NB4 (cell line): Measurements from ENCODE around the gene HTR5A.

Source experiments
- DNase-seq: peaks from one replicate; pipeline ENCODE4 v3.0.0; 2010; ENCODE audit warnings: low read depth
- H3K4me3 ChIP-seq: one replicate; pipeline ENCODE4 v1.5.1; 2011; ENCODE audit warnings: mild to moderate bottlenecking, low read depth, low read length, moderate library complexity
- MAX ChIP-seq: IDR thresholded peaks from 2 replicates; pipeline ENCODE4 v1.6.1; 2011; ENCODE audit warnings: low read depth, low read length
- MYC ChIP-seq: IDR thresholded peaks from 2 replicates; pipeline ENCODE4 v1.6.1; 2011; ENCODE audit warnings: low read depth, low read length
- POLR2A ChIP-seq: IDR thresholded peaks from 2 replicates; pipeline ENCODE4 v1.6.1; 2011; ENCODE audit warnings: mild to moderate bottlenecking; ENCODE audit not compliant: insufficient read length; ENCODE audit errors: extremely low read depth
- TF ChIP-seq, protein P1 (sequence below): IDR thresholded peaks from one replicate; pipeline ENCODE4 v1.5.1; 2012; ENCODE audit warnings: low read depth, low read length

Gene HTR5A

GRCh38 chr7:155119801-155120382 is 49.8 kb downstream of the HTR5A start:
- TF ChIP-seq, protein P1, sequence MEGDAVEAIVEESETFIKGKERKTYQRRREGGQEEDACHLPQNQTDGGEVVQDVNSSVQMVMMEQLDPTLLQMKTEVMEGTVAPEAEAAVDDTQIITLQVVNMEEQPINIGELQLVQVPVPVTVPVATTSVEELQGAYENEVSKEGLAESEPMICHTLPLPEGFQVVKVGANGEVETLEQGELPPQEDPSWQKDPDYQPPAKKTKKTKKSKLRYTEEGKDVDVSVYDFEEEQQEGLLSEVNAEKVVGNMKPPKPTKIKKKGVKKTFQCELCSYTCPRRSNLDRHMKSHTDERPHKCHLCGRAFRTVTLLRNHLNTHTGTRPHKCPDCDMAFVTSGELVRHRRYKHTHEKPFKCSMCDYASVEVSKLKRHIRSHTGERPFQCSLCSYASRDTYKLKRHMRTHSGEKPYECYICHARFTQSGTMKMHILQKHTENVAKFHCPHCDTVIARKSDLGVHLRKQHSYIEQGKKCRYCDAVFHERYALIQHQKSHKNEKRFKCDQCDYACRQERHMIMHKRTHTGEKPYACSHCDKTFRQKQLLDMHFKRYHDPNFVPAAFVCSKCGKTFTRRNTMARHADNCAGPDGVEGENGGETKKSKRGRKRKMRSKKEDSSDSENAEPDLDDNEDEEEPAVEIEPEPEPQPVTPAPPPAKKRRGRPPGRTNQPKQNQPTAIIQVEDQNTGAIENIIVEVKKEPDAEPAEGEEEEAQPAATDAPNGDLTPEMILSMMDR = no peak
- TF ChIP-seq POLR2A = no peak
- TF ChIP-seq MYC = no peak
- H3K4me3 ChIP-seq = no peak overlapping the region
- DNase-seq = no peak

DNA sequence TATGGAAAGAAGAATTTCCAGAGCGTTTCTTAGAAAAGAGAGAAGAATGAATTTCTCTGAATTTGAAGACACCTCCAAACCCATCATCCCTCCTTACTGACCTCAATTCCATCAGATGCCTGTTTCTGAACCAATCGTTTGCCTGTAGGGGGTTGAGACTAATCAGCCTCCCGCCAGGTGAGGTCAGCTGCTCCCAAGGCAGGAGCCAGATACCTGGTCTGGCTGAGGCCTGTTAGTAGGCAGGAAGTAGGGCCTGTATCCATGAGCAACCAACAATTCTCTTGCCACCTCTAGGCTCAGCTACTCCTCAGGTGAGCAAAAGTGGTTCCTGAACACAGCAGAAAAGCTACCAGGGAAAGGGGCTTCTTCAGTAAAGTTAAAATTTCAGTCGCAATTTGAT is 50.3 kb downstream of the HTR5A start:
- DNase-seq = no peak
- TF ChIP-seq MAX (no peak), POLR2A (no peak), MYC (no peak)
- TF ChIP-seq, protein P1 = no peak
- H3K4me3 ChIP-seq = no peak overlapping the region

DNA sequence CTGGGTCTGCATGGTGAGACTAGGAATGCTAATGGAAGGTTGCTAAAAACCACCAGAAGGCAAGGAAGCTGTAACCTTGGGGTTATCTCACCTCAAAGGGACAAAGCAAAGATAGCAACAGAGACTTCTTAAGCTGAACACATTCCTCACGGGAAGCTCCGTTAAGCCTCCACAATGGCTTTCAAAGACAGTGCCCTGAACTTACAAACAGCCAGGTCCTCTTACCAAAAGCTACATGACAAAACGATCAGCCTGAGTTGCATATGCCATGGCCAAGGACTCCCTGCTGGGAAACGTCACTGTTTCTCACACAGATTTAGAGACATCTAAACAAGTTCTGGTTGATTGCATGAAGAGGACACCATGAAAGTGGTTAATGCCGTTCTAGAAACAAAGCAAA is 52.7 kb downstream of the HTR5A start:
- TF ChIP-seq, protein P1 = no peak
- TF ChIP-seq MYC = no peak
- no peak for TF ChIP-seq POLR2A
- no peak for TF ChIP-seq MAX
- no peak overlapping the region for H3K4me3 ChIP-seq
- no peak for DNase-seq

DNA sequence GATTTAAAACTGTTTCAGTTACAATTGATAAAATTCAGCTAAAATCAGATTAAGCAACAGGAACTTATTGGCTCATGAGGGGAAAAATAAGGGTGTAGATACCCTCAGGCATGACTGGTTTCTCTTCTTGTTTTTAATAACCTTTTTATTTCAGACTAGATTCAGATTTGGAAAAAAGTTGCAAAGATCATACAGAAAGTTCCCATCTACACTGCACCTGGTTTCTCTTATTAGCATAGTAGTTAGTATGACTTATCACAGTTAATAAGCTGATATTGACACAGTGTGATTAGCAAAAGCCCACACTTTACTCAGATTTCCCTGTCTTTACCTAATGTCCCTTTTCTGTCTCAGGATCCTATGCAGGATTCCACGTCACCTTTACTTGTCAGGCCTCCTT is 53.3 kb downstream of the HTR5A start:
- no peak overlapping the region for H3K4me3 ChIP-seq
- no peak for TF ChIP-seq MYC
- TF ChIP-seq, protein P1 = no peak
- no peak for TF ChIP-seq MAX
- no peak for TF ChIP-seq POLR2A
- DNase-seq = no peak

DNA sequence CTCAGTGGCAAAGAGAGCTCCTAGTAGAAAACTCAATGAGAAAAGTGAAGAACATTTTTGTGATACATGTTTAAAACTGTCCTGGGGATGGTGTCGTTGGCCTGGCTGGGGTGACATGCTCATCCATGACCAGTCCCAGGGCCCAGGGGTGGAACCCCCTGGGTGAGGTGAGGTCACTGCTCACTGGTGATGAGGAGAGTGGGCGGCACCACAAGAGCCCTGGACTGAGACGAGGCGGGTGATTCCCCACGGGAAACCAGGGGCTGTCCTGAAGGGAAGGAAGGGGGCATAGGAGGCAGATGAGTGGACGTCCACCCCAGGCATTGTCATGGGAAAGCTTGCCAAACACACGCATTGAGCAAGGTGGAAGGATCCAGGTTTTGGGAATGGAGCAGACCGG is 54.6 kb downstream of the HTR5A start:
- H3K4me3 ChIP-seq = no peak overlapping the region
- TF ChIP-seq MAX = no peak
- no peak for TF ChIP-seq MYC
- TF ChIP-seq POLR2A = no peak
- TF ChIP-seq, protein P1 = no peak
- no peak for DNase-seq

DNA sequence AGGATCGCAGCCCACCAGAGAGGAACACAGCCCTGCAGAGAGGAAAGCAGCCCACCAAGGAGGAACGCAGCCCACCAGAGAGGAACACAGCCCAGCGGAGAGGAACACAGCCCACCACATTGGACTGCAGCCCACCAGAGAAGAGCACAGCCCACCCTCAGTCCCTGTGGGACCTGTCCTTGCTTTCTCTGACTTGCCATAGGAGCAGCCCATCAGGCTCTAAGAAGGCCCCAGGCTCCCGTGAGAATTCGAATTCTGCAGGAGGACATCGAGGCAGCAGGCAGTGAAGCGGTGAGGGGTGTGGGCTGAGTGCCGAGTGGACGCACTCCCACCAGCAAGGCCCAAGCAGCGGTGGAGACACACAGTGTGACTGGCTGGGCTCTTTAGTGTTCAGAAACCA is 59.1 kb downstream of the HTR5A start:
- DNase-seq = no peak
- no peak for TF ChIP-seq MAX
- TF ChIP-seq MYC = no peak
- no peak for TF ChIP-seq POLR2A
- TF ChIP-seq, protein P1 = no peak
- no peak overlapping the region for H3K4me3 ChIP-seq
